HG03565 (cell line): ENCODE measurements around the gene DNER.

Source experiments
- ATAC-seq: cut with Tn5 transposase; IDR thresholded peaks from one replicate; pipeline ENCODE4 v1.9.1; 2021; ENCODE audit warnings: mild to moderate bottlenecking, moderate library complexity; ENCODE audit not compliant: unreplicated experiment

Gene DNER

GRCh38 chr2:229575569-229576315 lies 138.6 kb downstream of the DNER start:
- no peak for ATAC-seq

- no peak for ATAC-seq
Measured at GRCh38 chr2:229572507-229573271, 141.7 kb downstream of the DNER start.

GRCh38 chr2:229571243-229571642 lies 143.1 kb downstream of the DNER start:
- ATAC-seq, result no peak

GRCh38 chr2:229566370-229566769 lies 148.0 kb downstream of the DNER start:
- no peak for ATAC-seq

- no peak for ATAC-seq
Measured at GRCh38 chr2:229564300-229564907, 150.0 kb downstream of the DNER start.

- no peak for ATAC-seq
Measured at GRCh38 chr2:229563388-229563787, 151.0 kb downstream of the DNER start.

- ATAC-seq, result no peak
Measured at GRCh38 chr2:229562472-229563127, 151.8 kb downstream of the DNER start.

GRCh38 chr2:229559986-229560385 lies 154.4 kb downstream of the DNER start:
- ATAC-seq, result no peak

- ATAC-seq, result no peak
Measured at GRCh38 chr2:229553091-229553490, 161.3 kb downstream of the DNER start.

- ATAC-seq, result no peak
Measured at GRCh38 chr2:229543176-229543873, 171.0 kb downstream of the DNER start.

- ATAC-seq, result no peak
Measured at GRCh38 chr2:229539628-229540027, 174.7 kb downstream of the DNER start.

GRCh38 chr2:229531594-229531993 lies 182.8 kb downstream of the DNER start:
- ATAC-seq, result no peak

- no peak for ATAC-seq
Measured at GRCh38 chr2:229530434-229530833, 183.9 kb downstream of the DNER start.

GRCh38 chr2:229528846-229529245 lies 185.5 kb downstream of the DNER start:
- ATAC-seq, result no peak

GRCh38 chr2:229526951-229527350 lies 187.4 kb downstream of the DNER start:
- ATAC-seq, result no peak

- ATAC-seq, result no peak
Measured at GRCh38 chr2:229524799-229525198, 189.6 kb downstream of the DNER start.

GRCh38 chr2:229523663-229524062 lies 190.7 kb downstream of the DNER start:
- no peak for ATAC-seq

- no peak for ATAC-seq
Measured at GRCh38 chr2:229521576-229521975, 192.8 kb downstream of the DNER start.

GRCh38 chr2:229520691-229521096 lies 193.7 kb downstream of the DNER start:
- ATAC-seq, result no peak

GRCh38 chr2:229519655-229520430 lies 194.5 kb downstream of the DNER start:
- ATAC-seq, result no peak
